Measurements from ENCODE around the gene CNOT4. TPM values are rescaled to one million over a fixed set of nuclear protein-coding genes. Genes with fewer than 3 reads are reported as not detected.

Gene CNOT4
- total RNA-seq, 1 experiment from 2014 or later = 22.0 TPM

DNA sequence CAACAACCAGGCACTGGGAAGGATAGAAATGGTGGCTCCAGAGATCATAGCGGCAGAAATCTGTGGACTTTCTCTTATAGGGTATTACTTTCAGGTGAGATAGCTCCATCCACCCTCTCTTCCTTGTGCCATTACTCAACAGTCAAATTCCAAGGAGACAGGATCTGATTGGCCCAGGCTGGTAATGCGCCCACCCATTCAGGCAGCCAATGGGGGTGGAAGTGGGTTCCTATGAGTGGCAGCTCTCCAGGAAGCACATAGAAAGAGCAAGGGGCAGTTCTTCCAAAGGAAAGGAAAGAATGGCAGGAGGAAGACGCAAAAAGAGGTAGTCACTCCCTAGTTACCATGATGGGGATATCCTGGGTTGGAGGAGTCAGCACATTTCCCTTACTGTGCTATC lies 181.8 kb downstream of the CNOT4 start:
- CTCF ChIA-PET = interaction anchor here (1.6 kb wide), 1 partner anchor 54 kb away, joined by 3 read pairs; no protein-coding TSS in a partner anchor
- no peaks in the 10 kb centered on the region for H3K9me3 ChIP-seq
- no peaks in the 10 kb centered on the region for H3K4me1 Mint-ChIP-seq (ENCODE audit: low read depth, unreplicated experiment)

DNA sequence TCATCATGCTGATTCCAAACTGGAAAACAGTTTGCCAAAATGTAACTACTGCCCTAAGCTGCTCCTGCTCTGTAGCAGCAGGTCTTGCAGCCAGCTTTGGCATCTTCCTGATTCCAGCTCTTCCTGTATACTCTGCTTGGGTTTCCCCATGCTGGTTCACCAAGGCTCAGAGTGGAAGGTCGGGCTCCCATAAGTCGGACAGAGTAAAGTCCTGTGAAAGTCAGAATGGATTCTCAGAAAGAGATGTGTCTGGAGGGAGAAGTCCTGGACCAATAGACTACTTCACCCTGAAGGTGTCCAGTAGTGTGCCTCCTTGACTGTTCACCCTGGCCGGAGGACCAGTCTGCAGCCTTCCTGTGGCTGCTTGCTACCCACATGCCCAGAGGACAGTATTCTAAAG lies 182.4 kb downstream of the CNOT4 start:
- BruUV-seq (replicated peaks) = no TSS peak
- H3K4me3 Mint-ChIP-seq (ENCODE audit: unreplicated experiment) = no peak overlapping the region
- intact Hi-C loops (cut with micrococcal nuclease; ENCODE audit: unreplicated experiment) = no loop called here
- H3K4me1 ChIP-seq = no peaks in the 10 kb centered on the region
- no peaks in the 10 kb centered on the region for H3K27me3 Mint-ChIP-seq (ENCODE audit: insufficient read depth, unreplicated experiment)
- no peaks in the 10 kb centered on the region for H3K4me1 Mint-ChIP-seq (ENCODE audit: low read depth, unreplicated experiment)
- H3K4me3 ChIP-seq (ENCODE audit: low read depth, low read length) = no peak overlapping the region
- no peaks in the 10 kb centered on the region for H3K9me3 Mint-ChIP-seq (ENCODE audit: unreplicated experiment)
- no peak overlapping the region for H3K27ac Mint-ChIP-seq (ENCODE audit: unreplicated experiment)
- ChIA-PET CTCF (interaction anchor here (0.7 to 1.6 kb wide), 2 partner anchors 8 to 53 kb away, joined by 3 read pairs; no protein-coding TSS in a partner anchor), POLR2A (no interaction called here)
- H3K36me3 ChIP-seq (ENCODE audit: control insufficient read depth, insufficient read depth, low read length) = no peaks in the 10 kb centered on the region
- H3K36me3 Mint-ChIP-seq (ENCODE audit: insufficient read depth, unreplicated experiment) = no peaks in the 10 kb centered on the region
- TF ChIP-seq, protein P1, sequence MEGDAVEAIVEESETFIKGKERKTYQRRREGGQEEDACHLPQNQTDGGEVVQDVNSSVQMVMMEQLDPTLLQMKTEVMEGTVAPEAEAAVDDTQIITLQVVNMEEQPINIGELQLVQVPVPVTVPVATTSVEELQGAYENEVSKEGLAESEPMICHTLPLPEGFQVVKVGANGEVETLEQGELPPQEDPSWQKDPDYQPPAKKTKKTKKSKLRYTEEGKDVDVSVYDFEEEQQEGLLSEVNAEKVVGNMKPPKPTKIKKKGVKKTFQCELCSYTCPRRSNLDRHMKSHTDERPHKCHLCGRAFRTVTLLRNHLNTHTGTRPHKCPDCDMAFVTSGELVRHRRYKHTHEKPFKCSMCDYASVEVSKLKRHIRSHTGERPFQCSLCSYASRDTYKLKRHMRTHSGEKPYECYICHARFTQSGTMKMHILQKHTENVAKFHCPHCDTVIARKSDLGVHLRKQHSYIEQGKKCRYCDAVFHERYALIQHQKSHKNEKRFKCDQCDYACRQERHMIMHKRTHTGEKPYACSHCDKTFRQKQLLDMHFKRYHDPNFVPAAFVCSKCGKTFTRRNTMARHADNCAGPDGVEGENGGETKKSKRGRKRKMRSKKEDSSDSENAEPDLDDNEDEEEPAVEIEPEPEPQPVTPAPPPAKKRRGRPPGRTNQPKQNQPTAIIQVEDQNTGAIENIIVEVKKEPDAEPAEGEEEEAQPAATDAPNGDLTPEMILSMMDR (IDR thresholded peaks at IDR 0.05; ENCODE audit: insufficient read depth in 1 of 2, low read depth in 1 of 2, low read length in 1 of 2, severe bottlenecking in 1 of 2, unreplicated experiment in 1 of 2) = no peak
- no peaks in the 10 kb centered on the region for H3K9me3 ChIP-seq
- no peaks in the 10 kb centered on the region for H3K27me3 ChIP-seq (replicated peaks; ENCODE audit: control insufficient read depth, insufficient read depth, low read length)
- DNase-seq = no peak

More for the DNA sequence above, 181.8 kb downstream of the CNOT4 start:
- Histone ChIP-seq H3K4me3 (ENCODE audit: low read depth, low read length) (no peak overlapping the region), H3K27me3 (replicated peaks; ENCODE audit: control insufficient read depth, insufficient read depth, low read length) (no peaks in the 10 kb centered on the region), H3K4me1 (no peaks in the 10 kb centered on the region), H3K36me3 (ENCODE audit: control insufficient read depth, insufficient read depth, low read length) (no peaks in the 10 kb centered on the region)
- Mint-ChIP-seq H3K9me3 (ENCODE audit: unreplicated experiment) (no peaks in the 10 kb centered on the region), H3K27me3 (ENCODE audit: insufficient read depth, unreplicated experiment) (no peaks in the 10 kb centered on the region), H3K36me3 (ENCODE audit: insufficient read depth, unreplicated experiment) (no peaks in the 10 kb centered on the region), H3K27ac (ENCODE audit: unreplicated experiment) (no peak overlapping the region), H3K4me3 (ENCODE audit: unreplicated experiment) (no peak overlapping the region)
- no TSS peak for BruUV-seq (replicated peaks)
- intact Hi-C loops (cut with micrococcal nuclease; ENCODE audit: unreplicated experiment) = no loop called here
- POLR2A ChIA-PET = no interaction called here
- TF ChIP-seq, protein P1 (IDR thresholded peaks at IDR 0.05; ENCODE audit: insufficient read depth in 1 of 2, low read depth in 1 of 2, low read length in 1 of 2, severe bottlenecking in 1 of 2, unreplicated experiment in 1 of 2) = no peak
- peak in 1 of 2 experiments; percentile 29 for DNase-seq

DNA sequence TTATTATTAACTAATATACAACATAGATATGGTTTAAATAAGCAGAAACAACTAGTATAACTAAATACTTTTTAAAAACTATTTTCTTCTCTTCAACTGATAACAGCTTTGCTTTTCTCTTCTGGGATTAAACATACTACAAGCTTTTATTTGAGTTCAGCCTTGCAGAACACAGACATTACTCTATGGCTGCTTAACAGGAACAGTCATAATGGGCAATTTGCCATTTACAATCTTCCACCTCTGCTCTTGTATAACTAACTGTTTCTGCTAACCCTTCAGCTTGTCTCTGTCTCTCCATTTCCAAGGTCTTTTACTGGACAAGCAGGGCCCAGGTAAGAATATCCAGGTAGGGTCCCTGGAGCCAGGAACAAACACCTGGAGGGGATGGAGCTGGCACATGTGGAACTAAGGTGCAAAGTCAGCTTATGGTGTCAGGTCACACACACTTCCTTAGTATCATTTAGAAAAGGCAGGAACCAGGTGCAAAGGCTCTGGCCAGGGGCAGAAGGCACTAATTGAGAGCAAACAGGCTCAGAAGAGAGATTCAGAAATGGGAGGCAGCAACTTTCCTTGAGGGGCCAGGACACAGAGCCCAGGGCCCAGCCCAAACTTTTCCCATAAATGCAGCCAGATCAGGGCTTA lies 183.1 kb downstream of the CNOT4 start:
- ChIA-PET CTCF (interaction anchor here (0.7 to 1.6 kb wide), 2 partner anchors 9 to 52 kb away, joined by 3 read pairs; no protein-coding TSS in a partner anchor), POLR2A (no interaction called here)
- H3K36me3 Mint-ChIP-seq (ENCODE audit: insufficient read depth, unreplicated experiment) = no peaks in the 10 kb centered on the region
- no peaks in the 10 kb centered on the region for H3K27me3 Mint-ChIP-seq (ENCODE audit: insufficient read depth, unreplicated experiment)
- H3K36me3 ChIP-seq (ENCODE audit: control insufficient read depth, insufficient read depth, low read length) = no peaks in the 10 kb centered on the region
- H3K4me3 ChIP-seq (ENCODE audit: low read depth, low read length) = no peak overlapping the region
- no peak overlapping the region for H3K27ac Mint-ChIP-seq (ENCODE audit: unreplicated experiment)
- intact Hi-C loops (cut with micrococcal nuclease; ENCODE audit: unreplicated experiment) = no loop called here
- no peaks in the 10 kb centered on the region for H3K9me3 Mint-ChIP-seq (ENCODE audit: unreplicated experiment)
- H3K27me3 ChIP-seq (replicated peaks; ENCODE audit: control insufficient read depth, insufficient read depth, low read length) = no peaks in the 10 kb centered on the region
- H3K4me3 Mint-ChIP-seq (ENCODE audit: unreplicated experiment) = no peak overlapping the region
- no peaks in the 10 kb centered on the region for H3K4me1 ChIP-seq
- TF ChIP-seq, protein P1 (IDR thresholded peaks at IDR 0.05; ENCODE audit: insufficient read depth in 1 of 2, low read depth in 1 of 2, low read length in 1 of 2, severe bottlenecking in 1 of 2, unreplicated experiment in 1 of 2) = no peak
- H3K9me3 ChIP-seq = no peaks in the 10 kb centered on the region
- DNase-seq = no peak
- no peaks in the 10 kb centered on the region for H3K4me1 Mint-ChIP-seq (ENCODE audit: low read depth, unreplicated experiment)
- no TSS peak for BruUV-seq (replicated peaks)
